Measurements from ENCODE around the gene UHRF2.
"Not testable (repeated sequence)": the region's sequence is repeated elsewhere in the genome, so short reads cannot be mapped to it uniquely, and the experiment has no call there.

UHRF2 gene

GRCh38 chr9:6428940-6429889 lies 16.2 kb downstream of the UHRF2 start:
- no peak for FAIRE-seq
- no peak for DNase-seq (ENCODE audit: low spot score)

DNA sequence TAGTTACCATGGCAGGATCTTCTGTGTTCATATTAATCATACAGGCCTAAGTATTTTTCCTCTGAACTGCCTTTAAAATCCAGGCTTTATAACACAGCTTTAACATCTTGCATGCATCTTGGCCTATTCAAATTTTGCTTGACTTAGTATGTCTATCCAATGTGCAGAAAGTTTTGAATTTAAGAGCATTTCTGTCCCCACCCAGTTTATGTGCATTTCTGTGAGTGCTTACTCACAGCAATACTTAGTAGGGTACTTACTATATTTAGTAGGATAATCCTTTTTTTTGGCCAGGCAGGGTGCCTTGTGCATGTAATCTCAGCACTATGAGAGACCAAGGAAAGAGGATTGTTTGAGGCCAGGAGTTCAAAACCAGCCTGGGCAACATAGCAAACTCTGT lies 18.0 kb downstream of the UHRF2 start:
- FAIRE-seq = no peak
- no peak for DNase-seq (ENCODE audit: low spot score)

DNA sequence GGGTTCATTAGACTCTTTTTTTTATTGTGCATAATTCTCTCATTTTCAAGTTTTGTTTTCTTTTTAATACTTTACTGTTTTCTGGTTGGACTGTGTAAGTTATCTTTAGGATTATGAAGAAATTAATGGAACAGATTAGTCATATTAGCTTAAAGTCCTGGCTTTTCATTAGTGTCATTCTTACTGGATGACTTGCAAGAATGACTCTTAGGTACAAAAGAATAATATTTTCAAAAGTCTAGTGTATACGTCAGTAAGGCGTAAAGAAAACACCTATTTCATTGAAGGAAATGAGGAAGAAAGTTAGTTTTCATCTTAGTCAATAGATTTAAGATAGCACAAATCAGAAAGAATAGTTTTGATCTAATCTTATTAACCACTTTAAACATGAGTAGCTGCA lies 20.4 kb downstream of the UHRF2 start:
- no peak for FAIRE-seq
- DNase-seq (ENCODE audit: low spot score) = no peak

- FAIRE-seq = no peak
- DNase-seq (ENCODE audit: low spot score) = no peak
These were observed 26.2 kb downstream of the UHRF2 start for GRCh38 chr9:6439051-6439703.

DNA sequence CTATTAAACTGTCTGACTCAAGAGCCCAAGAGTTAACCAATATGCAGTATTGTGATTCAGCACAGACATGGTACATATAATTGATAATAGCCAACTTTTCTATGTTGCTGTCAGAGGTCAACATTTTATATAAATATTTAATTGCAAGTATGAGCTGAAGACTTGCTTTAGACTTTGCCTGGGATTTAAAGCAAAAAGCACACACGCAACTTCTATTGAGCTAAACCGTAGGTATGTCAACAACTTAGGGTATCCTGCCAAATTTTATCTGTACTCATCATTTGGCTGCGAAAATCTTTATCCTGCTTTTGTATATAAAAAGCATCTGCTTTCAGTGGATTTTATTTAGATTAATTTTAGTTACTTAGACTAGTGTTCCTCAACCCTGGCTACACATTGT lies 27.4 kb downstream of the UHRF2 start:
- no peak for DNase-seq (ENCODE audit: low spot score)
- no peak for FAIRE-seq

GRCh38 chr9:6441269-6441668 lies 28.3 kb downstream of the UHRF2 start:
- no peak for FAIRE-seq
- DNase-seq (ENCODE audit: low spot score) = no peak

- FAIRE-seq = no peak
- no peak for DNase-seq (ENCODE audit: low spot score)
These were observed 30.7 kb downstream of the UHRF2 start for GRCh38 chr9:6443661-6444060.

GRCh38 chr9:6444128-6444527 lies 31.1 kb downstream of the UHRF2 start:
- DNase-seq (ENCODE audit: low spot score) (no peak), FAIRE-seq (no peak)

DNA sequence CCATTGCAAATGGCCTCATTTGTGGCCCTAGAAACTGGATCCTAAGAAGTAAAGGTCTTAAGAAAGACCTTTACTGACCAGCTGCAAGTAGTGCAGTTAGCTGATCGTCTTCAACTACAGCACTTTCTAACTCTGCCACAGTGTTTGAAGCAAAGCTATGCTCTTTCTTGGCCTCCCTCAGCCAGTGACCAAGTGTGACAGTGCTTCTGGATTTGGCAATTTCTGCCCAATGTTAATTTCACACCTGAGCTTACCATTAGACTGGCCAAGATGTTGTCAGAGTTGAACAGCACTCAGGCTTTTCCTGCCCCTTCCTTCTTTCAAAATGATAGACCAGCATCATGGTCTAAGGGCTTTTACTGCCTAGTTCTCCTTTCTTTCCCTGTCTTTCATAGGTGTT lies 36.1 kb downstream of the UHRF2 start:
- DNase-seq (ENCODE audit: low spot score) (no peak), FAIRE-seq (no peak)

GRCh38 chr9:6449645-6450044 lies 36.6 kb downstream of the UHRF2 start:
- no peak for FAIRE-seq

GRCh38 chr9:6450641-6451375 lies 37.8 kb downstream of the UHRF2 start:
- no peak for DNase-seq (ENCODE audit: low spot score)
- no peak for FAIRE-seq

More at GRCh38 chr9:6449645-6450044, 36.6 kb downstream of the UHRF2 start:
- DNase-seq (ENCODE audit: low spot score) = no peak

GRCh38 chr9:6455292-6455691 lies 42.3 kb downstream of the UHRF2 start:
- not testable (repeated sequence) for DNase-seq (ENCODE audit: low spot score); FAIRE-seq

GRCh38 chr9:6458704-6459103 lies 45.7 kb downstream of the UHRF2 start:
- not testable (repeated sequence) for FAIRE-seq; DNase-seq (ENCODE audit: low spot score)

DNA sequence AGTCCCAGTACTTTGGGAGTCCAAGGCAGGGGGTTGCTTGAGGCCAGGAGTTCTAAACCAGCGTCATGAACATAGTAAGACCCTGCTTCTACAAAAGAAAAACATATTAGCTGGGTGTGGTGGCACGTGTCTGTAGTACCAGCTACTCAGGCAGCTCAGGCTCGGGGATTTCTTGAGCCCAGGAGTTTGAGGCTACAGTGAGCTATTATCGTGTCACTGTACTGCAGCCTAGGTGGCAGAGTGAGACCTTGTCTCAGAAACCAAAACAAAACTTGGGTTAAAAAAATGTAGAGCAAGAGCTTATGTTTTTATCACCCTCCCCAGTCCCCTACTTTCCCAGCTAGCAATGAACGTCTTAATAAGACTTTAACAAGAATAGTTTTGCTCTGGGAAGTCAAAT lies 46.7 kb downstream of the UHRF2 start:
- DNase-seq (ENCODE audit: low spot score) (no peak), FAIRE-seq (no peak)

- FAIRE-seq (no peak), DNase-seq (ENCODE audit: low spot score) (no peak)
These were observed 47.3 kb downstream of the UHRF2 start for GRCh38 chr9:6460189-6460768.

DNA sequence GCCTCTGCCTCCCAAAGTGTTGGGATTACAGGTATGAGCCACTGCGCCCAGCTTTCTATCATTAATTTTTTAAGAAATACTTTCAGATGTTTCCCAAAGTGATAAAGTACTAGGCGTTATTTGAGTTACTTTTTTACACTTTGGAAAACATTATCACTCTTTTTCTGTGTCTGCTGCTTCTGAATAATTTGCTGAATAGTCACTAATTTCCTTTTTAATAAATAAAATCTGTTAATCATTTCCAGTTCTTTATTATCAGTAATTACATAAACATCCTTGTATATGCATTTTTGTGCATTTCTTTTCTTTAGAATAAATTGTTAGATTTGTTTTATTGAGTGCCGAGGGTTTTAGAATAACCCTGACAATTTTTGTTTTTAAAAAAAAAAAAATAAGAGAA lies 48.6 kb downstream of the UHRF2 start:
- DNase-seq (ENCODE audit: low spot score) (no peak), FAIRE-seq (no peak)

GRCh38 chr9:6467006-6467625 lies 54.1 kb downstream of the UHRF2 start:
- DNase-seq (ENCODE audit: low spot score) (no peak), FAIRE-seq (no peak)

- DNase-seq (ENCODE audit: low spot score) = no peak
- no peak for FAIRE-seq
These were observed 58.3 kb downstream of the UHRF2 start for GRCh38 chr9:6471231-6471850.

- no peak for DNase-seq (ENCODE audit: low spot score)
- no peak for FAIRE-seq
These were observed 60.2 kb downstream of the UHRF2 start for GRCh38 chr9:6473151-6473550.

DNA sequence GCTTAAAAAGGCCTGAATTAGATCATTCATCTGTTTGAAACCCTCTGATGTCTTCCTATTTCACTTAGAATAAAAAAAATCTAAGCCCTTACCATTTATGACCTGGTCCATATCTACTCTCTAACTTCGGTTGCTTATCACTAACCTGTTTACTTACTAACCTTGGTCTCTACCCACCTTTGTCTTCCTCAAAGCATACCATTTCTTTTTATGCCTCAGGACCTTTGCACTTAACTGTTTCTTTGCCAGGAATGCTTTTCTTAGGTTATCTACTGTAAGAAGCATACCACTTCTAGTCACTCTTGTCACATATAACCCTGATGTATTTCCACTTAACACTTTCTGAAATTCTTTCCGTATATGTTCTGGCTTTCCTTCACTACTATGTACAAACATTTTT lies 67.0 kb downstream of the UHRF2 start:
- DNase-seq (ENCODE audit: low spot score) = no peak
- FAIRE-seq = no peak

- FAIRE-seq (no peak), DNase-seq (ENCODE audit: low spot score) (no peak)
These were observed 71.2 kb downstream of the UHRF2 start for GRCh38 chr9:6484210-6484609.
